NOMO-1 treated with DMSO at 0.1 percent for 48 hours (cell line): ENCODE results near the gene GPS1.

Source experiments
- DNase-seq: peaks from one replicate; lab custom pipeline; 2025; ENCODE audit not compliant: unreplicated experiment; lab: John Stamatoyannopoulos, UW

GPS1 gene

GRCh38 chr17:82051776-82052637, at the start of gene GPS1, which contains the start of gene RFNG:
GPS1 (plus strand) TSS chr17:82051898; CDS start chr17:82051932, 34 bp downstream.
RFNG (minus strand) TSS chr17:82051811; CDS start chr17:82051766, 45 bp downstream.
- DNase-seq = no peak

DNA sequence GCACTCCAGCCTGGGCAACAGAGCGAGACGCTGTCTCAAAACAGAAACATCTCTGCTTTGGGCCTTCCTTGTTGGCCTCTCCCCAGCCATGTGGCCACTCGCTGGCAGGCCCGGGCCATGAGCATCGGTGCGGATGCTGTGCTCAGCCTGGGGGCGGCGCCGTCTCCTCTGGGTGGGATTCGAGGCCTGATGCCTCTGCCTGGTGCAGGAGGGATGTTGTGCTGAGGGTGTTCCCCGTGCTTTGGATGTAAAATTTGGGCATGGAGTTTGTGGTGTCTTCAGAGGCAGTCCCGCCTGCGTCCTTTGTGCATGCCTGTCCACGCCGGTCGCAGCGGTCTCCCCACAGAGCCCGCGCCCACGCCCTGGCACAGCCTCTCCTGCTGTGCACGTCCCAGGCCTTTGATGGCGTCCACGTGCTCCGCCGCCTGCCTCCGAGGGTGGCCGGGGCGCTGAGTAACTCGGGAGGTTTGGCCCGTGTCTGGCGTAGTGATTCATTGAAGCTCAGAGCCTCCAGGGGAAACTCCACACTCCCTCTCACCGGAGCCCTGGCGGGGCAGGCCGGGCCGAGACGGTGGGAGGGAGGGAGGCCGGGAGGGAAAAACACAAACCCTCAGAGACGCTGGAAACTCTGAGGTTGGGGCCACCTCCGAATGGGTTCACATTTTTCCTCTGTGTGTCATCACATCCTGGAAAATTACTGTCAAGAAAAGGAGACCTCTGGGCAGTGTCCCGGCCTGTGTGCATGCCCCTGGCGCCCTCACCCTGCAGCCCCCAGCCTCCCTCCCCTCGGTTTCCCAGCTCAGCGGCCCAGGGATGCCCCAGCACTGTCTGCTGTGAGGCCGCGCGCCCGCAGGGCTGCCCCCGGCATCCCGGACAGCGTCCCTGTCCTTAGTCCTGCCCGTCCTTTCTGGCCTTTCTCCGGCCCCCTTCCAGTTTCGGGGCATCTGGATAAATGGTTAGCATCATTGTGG, 48.0 kb upstream of the GPS1 start:
- no peak for DNase-seq

DNA sequence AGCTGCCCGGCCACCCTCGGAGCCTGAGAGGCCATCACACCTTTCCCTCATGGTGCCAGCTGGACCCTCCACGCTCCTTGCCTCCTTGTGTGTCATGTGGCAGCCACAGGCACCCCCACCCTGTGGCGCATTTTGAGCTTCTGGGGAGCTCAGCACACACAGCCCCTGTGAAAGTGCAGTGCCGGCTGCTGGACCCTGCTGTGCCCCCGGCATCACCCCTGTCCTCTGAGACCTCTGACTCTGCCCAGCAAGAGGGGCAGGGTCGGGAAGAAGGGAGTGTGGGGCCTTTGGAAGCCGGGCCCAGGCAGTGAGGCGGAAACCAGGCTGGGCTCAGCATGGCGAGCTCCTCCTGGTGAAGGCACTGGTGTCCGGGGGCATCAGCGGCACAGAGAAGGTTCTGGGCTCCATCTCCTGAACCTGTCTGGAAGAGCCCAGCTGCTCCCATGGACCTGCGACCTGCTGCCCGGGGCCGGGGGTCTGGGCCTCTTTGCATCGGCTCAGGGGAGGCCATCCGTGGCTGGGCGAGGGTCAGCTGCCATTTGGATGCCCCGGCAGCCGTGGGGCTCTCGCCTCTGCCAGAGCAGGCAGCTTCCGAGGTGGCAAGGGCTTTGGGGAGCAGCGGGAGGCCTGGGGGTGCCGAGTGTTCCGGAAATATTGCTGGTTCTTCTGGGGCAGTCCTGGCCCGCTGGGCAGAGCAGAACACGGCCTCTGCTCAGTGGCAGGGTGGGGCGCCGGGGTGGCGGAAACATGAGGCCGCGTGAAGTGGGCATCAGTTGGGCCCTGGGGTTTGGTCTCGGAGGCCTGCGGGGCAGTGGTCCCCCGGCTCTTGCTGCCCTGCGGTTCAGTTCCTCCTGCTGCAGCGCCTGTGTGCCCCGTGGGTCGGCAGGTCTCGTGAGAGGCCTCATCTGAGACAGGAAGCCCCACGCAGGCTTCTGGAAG, 46.9 kb upstream of the GPS1 start:
- DNase-seq = no peak

GRCh38 chr17:82005701-82006348, 45.9 kb upstream of the GPS1 start:
- DNase-seq = no peak

GRCh38 chr17:82006468-82007227, 45.0 kb upstream of the GPS1 start:
- no peak for DNase-seq

- DNase-seq = no peak
These were observed 44.5 kb upstream of the GPS1 start for GRCh38 chr17:82007228-82007494.

GRCh38 chr17:82007495-82008257, 44.0 kb upstream of the GPS1 start:
- DNase-seq = no peak

GRCh38 chr17:82008258-82008940, 43.3 kb upstream of the GPS1 start:
- DNase-seq = no peak

DNA sequence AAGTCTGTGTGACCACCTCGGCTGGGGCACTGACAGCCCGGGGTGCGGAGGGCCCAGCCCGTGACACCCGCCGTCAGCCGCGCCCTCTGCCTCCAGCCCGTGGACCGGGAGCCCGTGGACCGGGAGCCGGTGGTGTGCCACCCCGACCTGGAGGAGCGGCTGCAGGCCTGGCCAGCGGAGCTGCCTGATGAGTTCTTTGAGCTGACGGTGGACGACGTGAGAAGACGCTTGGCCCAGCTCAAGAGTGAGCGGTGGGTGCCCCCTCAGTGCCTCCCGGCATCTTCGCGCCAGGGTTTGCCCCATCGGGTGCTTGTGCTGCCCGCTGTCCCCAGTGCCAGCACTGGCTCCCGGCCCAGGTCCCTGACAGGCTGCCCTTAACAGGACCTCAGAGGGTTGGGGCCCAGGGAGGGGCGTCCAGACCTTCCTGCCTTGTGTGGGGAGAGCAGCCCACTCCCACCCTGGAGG, 42.7 kb upstream of the GPS1 start:
- DNase-seq = no peak

- DNase-seq = no peak
These were observed 42.3 kb upstream of the GPS1 start for GRCh38 chr17:82009413-82009812.

- no peak for DNase-seq
These were observed 40.8 kb upstream of the GPS1 start for GRCh38 chr17:82010575-82011525.

- DNase-seq = no peak
These were observed 40.0 kb upstream of the GPS1 start for GRCh38 chr17:82011617-82012187.

DNA sequence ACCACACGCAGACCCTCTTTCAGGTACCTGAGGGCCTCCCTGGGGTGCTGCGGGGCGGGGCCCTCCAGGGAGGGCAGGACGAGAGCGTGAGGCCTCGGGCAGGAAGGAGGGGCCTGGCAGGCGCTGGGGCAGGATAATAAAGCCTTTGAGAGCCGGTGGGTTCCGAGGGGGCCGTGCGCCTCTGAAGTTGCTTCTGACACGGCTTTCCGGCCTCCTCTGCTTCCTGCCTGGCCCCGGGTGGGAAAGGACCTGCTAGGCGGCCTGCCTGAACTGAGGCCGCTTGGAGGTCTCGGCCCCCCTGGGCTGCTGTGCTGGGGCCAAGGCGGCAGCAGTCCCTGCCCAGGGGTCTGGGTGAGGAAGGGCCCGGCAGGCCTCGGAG, 39.4 kb upstream of the GPS1 start:
- no peak for DNase-seq

GRCh38 chr17:82012640-82013295, 38.9 kb upstream of the GPS1 start:
- DNase-seq = no peak

GRCh38 chr17:82013341-82013740, 38.4 kb upstream of the GPS1 start:
- no peak for DNase-seq

- DNase-seq = no peak
These were observed 37.9 kb upstream of the GPS1 start for GRCh38 chr17:82013772-82014321.
